NCI-H510A treated with DMSO at 0.1 percent for 48 hours (cell line): ENCODE results near the gene EPSTI1.
"Not testable (repeated sequence)": the region's sequence is repeated elsewhere in the genome, so short reads cannot be mapped to it uniquely, and the experiment has no call there.

Experiments
- DNase-seq: peaks from one replicate; lab custom pipeline; 2025; lab: John Stamatoyannopoulos, UW

Gene EPSTI1

GRCh38 chr13:42991898-42992763, at the start of gene EPSTI1:
EPSTI1 (minus strand) TSS chr13:42992241; CDS start chr13:42992165, 76 bp downstream.
- DNase-seq: no peak

GRCh38 chr13:43041369-43041921, 49.4 kb upstream of the EPSTI1 start:
- DNase-seq: no peak

GRCh38 chr13:43040581-43041368, 48.7 kb upstream of the EPSTI1 start:
- DNase-seq: not testable (repeated sequence)

- no peak for DNase-seq
Observed at GRCh38 chr13:43039966-43040365, 47.9 kb upstream of the EPSTI1 start.

GRCh38 chr13:43036351-43037250, 44.6 kb upstream of the EPSTI1 start:
- DNase-seq: no peak

- no peak for DNase-seq
Observed at GRCh38 chr13:43033038-43033437, 41.0 kb upstream of the EPSTI1 start.

GRCh38 chr13:43031881-43032280, 39.8 kb upstream of the EPSTI1 start:
- DNase-seq: no peak

- no peak for DNase-seq
Observed at GRCh38 chr13:43030548-43030947, 38.5 kb upstream of the EPSTI1 start.

GRCh38 chr13:43026262-43026661, 34.2 kb upstream of the EPSTI1 start:
- DNase-seq: no peak

GRCh38 chr13:43023289-43023963, 31.4 kb upstream of the EPSTI1 start, which contains the start of gene DNAJC15:
DNAJC15 (plus strand) TSS chr13:43023586; CDS start chr13:43023627, 41 bp downstream.
- DNase-seq: peak; percentile 14

GRCh38 chr13:43022934-43023288, 30.9 kb upstream of the EPSTI1 start:
- DNase-seq: no peak

GRCh38 chr13:43021926-43022670, 30.1 kb upstream of the EPSTI1 start:
- no peak for DNase-seq

- no peak for DNase-seq
Observed at GRCh38 chr13:43020794-43021193, 28.8 kb upstream of the EPSTI1 start.

- DNase-seq: no peak
Observed at GRCh38 chr13:43019811-43020210, 27.8 kb upstream of the EPSTI1 start.

- no peak for DNase-seq
Observed at GRCh38 chr13:43016226-43016625, 24.2 kb upstream of the EPSTI1 start.

GRCh38 chr13:43014162-43014561, 22.1 kb upstream of the EPSTI1 start:
- DNase-seq: no peak

GRCh38 chr13:43009506-43009905, 17.5 kb upstream of the EPSTI1 start:
- no peak for DNase-seq

- DNase-seq: no peak
Observed at GRCh38 chr13:43008596-43008995, 16.6 kb upstream of the EPSTI1 start.

GRCh38 chr13:43006893-43007631, 15.0 kb upstream of the EPSTI1 start:
- no peak for DNase-seq
